GM12873 (cell line): ENCODE data around the gene DCAF5.

Experiments used
- CTCF ChIP-seq: IDR thresholded peaks from 2 replicates; pipeline ENCODE4 v1.5.1; 2012; ENCODE audit warnings: low read depth, mild to moderate bottlenecking, moderate library complexity, low read length, control low read depth; ENCODE audit not compliant: insufficient read depth; ENCODE audit errors: missing control alignments

DCAF5 gene

GRCh38 chr14:69093631-69094421 is 59.1 kb downstream of the DCAF5 start:
- TF ChIP-seq CTCF, result no peak

GRCh38 chr14:69092840-69093422 is 60.0 kb downstream of the DCAF5 start:
- TF ChIP-seq CTCF, result no peak

- no peak for TF ChIP-seq CTCF
Observed at GRCh38 chr14:69091695-69092094, 61.2 kb downstream of the DCAF5 start.

- no peak for TF ChIP-seq CTCF
Observed at GRCh38 chr14:69091006-69091405, 61.9 kb downstream of the DCAF5 start.

GRCh38 chr14:69090187-69090789 is 62.6 kb downstream of the DCAF5 start:
- TF ChIP-seq CTCF, result peak; percentile 61

- no peak for TF ChIP-seq CTCF
Observed at GRCh38 chr14:69089046-69089445, 63.9 kb downstream of the DCAF5 start.

GRCh38 chr14:69088586-69088985 is 64.3 kb downstream of the DCAF5 start:
- no peak for TF ChIP-seq CTCF
